ENCODE results near the gene ERI3.

DNA sequence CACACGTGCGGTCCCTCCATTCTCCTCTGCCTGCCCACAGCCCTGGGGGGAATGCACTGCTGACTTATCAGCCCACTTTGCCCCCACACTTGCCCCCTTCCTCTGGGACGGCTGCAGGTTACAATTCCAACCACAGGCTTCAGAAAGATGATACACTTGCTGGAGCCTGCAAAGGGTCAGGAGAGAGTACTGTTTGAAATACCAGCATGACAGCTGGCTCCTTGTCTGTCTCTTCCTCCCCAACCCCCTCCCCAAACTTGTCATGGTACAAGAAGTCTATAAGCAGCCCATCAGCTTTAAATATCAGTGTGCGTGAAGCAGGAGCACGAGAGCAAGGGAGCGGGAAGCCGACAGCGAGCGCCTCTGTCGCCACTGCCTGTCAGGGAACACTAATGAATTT is 62.4 kb downstream of the ERI3 start:
- no peak for TF ChIP-seq POLR2AphosphoS5 (IDR thresholded peaks at IDR 0.05; ENCODE audit: low read length)
- TF ChIP-seq, protein P1, sequence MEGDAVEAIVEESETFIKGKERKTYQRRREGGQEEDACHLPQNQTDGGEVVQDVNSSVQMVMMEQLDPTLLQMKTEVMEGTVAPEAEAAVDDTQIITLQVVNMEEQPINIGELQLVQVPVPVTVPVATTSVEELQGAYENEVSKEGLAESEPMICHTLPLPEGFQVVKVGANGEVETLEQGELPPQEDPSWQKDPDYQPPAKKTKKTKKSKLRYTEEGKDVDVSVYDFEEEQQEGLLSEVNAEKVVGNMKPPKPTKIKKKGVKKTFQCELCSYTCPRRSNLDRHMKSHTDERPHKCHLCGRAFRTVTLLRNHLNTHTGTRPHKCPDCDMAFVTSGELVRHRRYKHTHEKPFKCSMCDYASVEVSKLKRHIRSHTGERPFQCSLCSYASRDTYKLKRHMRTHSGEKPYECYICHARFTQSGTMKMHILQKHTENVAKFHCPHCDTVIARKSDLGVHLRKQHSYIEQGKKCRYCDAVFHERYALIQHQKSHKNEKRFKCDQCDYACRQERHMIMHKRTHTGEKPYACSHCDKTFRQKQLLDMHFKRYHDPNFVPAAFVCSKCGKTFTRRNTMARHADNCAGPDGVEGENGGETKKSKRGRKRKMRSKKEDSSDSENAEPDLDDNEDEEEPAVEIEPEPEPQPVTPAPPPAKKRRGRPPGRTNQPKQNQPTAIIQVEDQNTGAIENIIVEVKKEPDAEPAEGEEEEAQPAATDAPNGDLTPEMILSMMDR (IDR thresholded peaks at IDR 0.05 in 2 of 3, conservative IDR thresholded peaks at IDR 0.05 in 1 of 3; ENCODE audit: control insufficient read depth in 2 of 3, extremely low read depth in 1 of 3, insufficient read depth in 1 of 3, low read depth in 3 of 3, low read length in 3 of 3): no peak
- TF ChIP-seq CBX5 (IDR thresholded peaks at IDR 0.05; ENCODE audit: low read depth): no peak
- TF ChIP-seq NFXL1 (IDR thresholded peaks at IDR 0.05; ENCODE audit: borderline replicate concordance): no peak
- TF ChIP-seq, protein P2, sequence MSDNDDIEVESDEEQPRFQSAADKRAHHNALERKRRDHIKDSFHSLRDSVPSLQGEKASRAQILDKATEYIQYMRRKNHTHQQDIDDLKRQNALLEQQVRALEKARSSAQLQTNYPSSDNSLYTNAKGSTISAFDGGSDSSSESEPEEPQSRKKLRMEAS (IDR thresholded peaks at IDR 0.05; ENCODE audit: low read depth, low read length): no peak

Data from GM12878 (cell line).